ENCODE results near the gene SYNGR3.
A peak's percentile ranks its signal among the peaks of the same experiment; 100 is the strongest.

The SYNGR3 gene

DNA sequence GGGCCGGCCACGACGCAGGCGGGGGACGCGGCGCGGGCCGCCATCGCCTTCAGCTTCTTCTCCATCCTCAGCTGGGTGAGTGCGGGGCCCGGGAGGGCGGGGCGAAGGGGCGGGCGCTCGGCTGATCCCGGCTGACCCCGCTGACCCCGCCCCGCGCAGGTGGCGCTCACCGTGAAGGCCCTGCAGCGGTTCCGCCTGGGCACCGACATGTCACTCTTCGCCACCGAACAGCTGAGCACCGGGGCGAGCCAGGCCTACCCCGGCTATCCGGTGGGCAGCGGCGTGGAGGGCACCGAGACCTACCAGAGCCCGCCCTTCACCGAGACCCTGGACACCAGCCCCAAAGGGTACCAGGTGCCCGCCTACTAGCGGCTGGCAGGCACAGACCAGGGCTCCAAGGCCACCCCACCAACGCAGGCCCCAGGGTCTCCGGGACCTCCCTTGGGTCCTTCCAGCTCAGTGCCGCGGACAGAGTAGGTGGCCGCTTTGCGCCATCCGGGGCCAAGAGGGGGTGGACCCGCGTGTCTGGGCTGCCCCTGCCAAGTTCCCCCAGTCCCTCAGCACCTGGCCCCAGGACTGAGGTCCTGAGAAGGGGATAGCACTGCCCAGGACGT is 3.0 kb downstream of the SYNGR3 start:
- no peak for DNase-seq (ENCODE audit: low read depth in 3 of 3)

DNA sequence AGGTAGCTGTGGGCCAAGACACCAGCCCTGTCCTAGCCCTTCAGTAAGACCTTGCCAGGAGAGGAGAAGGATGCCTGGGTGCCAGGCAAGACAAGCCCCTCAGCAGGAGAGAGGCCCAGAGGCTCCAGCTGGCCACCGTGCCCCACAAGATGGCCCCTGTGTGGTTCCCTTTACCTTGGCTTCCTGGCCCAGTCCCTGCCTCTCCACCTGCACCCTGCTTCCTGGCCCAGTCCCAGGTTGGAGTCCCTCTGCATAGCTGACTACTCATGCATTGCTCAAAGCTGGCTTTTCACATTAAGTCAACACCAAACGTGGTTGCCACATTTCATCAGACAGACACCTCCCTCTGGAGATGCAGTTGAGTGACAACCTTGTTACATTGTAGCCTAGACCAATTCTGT is 4.0 kb downstream of the SYNGR3 start:
- DNase-seq (ENCODE audit: low read depth in 3 of 3) = no peak

DNA sequence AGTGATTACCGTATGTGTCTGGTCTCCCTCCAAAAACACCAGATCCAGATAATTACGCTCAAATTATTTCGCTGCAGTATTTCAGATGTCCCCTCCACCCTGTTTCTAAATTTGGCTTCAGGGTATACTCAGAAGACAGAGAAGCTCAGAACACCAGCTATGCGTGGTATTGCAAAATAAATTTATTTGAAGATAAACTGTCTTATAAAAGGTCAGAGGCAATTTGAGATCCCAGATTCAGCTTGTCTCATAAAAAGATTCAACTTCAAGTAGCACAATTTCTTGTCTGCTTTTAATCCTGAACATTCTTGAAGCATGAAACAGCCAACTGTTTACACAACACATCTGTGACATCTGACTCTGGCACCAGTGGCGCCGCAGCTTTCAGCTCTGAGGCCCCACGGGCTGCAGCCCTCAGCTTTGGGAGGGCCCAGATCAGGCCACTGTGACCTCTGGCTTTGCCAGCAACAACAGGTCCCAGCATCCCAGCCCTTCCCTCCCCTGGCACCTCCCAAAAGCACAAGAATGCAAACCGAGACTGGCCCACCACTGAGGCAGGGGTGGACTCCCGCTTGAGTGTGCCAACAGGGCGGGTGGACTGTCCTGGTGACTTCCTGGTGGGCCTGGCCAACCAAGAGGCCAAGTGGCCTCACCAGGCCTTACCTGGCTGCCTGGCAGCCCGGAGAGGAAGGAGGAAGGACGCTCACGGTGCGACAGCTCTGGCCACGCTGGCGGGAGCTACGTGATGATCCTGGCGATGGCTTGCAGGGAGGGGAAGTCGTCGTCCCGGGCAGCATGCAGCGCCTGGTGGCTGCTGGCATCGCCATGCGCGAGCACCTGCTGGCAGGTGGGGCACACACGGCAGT is 8.0 kb downstream of the SYNGR3 start:
- DNase-seq (ENCODE audit: low read depth in 3 of 3) = no peak

DNA sequence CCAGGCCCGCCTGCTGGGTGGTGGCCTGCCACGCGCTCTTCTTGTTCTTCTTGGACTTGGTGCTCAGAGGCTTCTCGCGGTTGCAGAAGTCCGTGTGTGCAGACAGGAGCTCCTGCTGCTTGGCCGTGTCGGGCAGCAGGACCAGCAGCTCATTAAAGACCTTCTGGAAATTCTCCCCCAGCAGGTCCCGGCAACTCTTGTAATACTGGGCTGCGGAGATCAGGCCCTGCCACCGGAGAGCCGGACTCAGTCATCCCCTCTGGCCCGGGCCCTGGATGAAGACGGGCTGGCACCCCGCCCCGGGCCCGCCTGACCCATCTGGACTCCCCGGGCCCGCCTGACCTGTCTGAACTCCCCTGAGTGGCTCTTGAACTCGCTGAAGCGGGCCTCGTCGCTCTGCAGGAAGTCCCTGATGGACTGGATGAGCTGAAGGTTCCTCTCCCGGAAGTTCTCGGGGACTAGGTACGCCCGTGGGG is 8.6 kb downstream of the SYNGR3 start:
- no peak for DNase-seq (ENCODE audit: low read depth in 3 of 3)

DNA sequence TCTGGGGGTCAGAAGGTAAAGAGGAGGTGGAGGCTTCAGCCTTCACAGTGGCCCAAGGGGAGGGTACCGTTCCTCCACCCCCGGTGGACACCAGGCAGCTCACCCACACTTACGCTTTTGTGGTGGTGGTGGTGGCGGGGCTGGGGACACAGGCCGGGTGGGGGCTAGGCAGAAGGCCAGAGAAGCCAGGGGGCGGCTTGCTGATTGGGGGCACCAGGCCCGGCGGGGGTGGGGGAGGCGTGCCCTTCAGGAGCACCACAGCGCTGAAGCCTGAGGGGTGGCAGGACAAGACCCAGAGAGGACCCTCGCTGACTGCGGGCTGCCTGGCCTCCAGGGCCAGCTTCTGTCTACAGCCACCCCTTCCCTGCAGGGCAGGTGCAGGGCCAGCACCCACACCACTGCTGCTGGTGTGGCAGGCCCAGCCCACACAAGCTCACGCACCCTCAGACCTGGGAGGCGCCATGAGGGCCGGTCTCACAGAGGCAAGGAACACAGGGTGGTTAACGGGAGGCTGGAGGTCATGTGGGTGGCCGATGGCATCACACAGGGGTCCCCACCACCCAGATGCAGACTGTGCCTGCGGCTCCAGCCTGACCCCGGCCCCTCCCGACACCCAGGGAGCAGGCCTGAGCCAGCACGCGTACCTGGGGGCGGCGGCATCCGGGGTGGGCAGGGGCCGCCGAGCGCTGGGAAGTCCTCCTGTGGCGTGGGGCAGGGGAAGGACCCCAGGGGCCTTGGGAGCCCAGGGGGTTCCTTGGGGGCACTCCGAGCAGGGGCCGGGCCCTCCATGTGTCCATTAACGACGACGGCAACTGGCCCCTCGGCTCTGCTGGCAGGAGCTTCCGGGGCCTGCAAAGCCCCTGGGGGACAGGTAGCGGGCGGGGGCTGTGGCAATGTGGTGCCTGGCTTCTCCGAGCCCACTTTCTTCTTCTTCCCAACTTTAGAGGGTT is 9.4 kb downstream of the SYNGR3 start:
- DNase-seq (ENCODE audit: low read depth in 3 of 3) = no peak

DNA sequence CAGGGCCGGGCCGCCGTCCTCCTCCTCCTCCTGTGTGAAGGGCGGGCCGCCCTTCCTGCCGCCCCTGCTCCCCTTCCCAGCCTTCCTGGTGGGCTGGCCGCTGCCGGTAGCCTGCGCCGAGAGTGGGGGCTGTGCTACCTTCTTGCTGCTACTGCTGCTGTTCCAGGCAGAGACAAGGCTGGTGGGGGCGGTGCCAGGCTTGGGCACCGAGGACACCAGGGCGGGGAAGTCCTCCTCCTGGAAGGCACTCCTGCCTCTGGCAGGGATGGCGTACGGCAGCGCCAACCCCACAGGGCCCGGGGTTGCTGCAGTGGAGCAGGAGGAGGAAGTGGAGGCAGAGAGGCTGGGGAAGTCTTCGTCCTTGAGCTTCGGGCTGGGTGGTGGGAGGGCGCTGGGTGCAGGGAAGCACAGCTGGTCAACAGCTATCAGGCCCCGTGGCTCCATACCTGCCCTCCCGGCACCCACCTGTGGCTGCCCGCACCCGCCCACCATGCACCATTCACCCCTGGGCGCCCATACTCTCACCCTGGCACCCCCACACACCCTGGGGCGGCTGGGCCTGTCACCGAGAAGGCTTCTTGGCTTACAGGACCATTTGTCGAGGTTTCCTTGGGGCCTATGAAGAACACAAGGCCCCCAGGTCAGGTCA is 10.2 kb downstream of the SYNGR3 start:
- no peak for DNase-seq (ENCODE audit: low read depth in 3 of 3)

DNA sequence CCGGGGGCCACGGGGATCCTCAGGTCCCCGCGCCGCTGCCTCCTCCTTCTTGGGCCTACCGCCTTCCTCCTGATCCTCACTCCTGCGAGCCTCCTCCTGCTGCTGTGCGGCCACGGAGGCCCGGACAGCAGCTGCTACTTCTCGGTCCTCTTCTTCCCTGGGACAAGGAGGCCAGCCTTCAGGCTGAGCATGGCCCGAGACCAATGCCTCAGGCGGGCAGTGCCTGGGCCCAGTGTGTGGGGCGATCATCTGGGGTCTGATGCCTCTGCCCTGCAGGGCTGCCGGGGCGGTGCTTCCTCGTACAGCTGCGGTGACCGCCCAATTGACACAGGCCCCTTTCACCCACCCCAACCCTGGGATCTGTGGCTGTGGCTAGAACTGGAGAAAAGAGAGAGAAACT is 11.3 kb downstream of the SYNGR3 start:
- no peak for DNase-seq (ENCODE audit: low read depth in 3 of 3)

DNA sequence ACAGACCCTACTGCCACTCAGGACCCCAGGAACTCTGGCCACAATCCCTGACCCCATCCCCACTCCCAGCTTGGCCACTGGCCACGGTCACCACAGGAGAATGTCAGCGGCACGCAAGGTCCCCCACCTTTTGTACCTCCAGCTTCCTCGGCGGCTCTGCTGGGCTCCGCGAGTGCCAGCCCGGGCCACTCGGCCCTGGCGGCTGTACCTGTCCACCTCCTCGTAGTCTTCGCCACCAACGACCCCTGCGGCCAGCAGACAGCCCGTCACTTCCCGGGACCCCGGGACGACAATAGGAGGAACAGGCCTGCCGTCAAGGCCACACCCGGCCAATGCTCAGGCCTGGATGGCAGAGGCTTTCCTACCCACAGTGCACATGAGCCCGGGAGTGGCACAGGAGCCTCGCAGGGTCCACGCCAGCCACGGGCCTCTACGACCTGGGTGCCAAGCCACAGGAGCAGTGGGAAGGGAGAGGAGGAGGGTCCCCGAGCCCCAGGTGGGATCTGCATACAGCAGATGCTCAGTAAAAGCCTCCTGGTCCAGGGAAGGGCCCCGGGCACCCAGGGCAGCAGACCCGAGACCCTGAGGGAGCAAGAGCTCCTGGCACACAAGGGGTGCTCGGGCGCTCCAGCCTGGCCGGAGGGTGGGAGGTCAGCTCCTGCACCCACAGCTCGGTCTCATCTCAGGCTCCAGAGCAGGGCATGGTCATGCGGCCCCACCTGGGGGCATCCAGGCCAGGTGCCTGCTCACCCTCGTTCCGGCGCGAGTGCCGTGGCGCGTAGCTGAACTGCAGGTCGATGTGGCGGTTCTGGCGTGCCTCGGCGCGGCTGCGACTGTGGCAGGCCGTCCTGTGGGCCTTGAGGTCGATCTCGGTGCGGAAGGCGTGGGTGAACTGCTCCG is 11.9 kb downstream of the SYNGR3 start:
- no peak for DNase-seq (ENCODE audit: low read depth in 3 of 3)

DNA sequence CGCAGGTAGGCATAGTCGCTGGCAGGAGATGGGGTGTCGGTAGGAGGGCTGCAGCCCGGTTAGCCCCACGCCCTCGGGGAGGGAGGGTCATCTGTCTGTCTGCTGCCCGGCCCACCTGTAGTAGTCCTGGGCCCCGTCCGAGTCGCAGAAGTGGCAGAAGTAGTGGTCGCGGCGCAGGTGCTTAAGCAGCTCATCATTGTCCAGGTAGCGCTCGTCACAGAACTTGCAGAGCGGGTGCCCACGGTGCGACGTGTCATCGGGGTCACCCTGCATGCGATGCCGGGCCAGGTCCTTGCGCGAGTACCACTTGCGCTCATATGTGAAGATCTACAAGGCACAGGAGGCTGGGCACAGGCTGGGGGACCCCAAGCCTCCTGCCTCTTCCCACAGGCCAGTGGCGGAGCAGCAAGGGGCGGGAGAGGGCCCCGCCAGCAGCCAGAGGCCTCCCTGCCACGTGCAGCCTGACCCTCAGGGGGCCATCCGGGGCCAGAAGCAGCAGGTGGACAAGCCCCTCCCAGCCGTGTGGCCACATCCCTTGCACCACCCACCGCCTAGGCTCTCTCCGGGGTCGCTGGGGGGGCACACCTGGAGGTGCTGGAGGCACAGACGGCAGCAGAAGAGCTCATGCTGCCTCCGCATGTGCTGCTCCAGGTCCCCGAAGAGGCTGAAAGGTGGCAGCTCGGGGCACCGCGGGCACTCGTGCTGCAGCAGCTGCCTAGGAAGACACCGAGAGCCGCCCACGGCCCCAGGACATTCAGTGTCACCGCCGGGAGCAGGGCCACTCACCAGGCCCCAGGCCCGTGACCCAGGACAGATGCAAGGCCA is 12.8 kb downstream of the SYNGR3 start:
- no peak for DNase-seq (ENCODE audit: low read depth in 3 of 3)

DNA sequence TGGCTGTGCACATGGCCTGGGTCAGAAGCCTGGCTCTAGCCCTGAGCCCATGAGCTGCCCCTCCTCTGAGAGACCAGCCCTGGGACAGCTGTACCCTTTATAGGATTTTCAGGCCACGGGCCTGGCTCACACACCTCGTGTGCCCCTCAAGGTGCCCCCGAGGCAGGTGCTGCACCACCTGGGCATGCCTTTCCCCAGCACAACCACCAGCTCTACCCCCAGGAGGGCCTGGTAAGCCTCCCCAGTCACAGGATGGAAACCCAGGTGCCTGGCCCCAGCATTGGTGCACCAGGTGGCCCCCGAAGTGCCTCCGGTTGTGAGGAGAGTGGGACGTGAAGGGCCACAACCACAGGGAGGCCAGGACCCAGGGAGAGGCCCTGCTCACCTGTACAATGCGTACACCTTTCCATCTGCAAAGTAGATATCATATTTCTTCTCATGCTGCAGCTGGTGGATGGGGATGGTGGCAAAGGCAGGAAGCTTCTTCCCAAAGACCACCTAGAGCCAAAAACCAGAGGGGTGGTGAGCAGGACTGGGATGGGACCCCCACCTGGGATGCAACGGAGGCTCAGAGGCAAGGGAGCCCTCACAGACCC is 13.6 kb downstream of the SYNGR3 start:
- DNase-seq (ENCODE audit: low read depth in 3 of 3) = no peak

DNA sequence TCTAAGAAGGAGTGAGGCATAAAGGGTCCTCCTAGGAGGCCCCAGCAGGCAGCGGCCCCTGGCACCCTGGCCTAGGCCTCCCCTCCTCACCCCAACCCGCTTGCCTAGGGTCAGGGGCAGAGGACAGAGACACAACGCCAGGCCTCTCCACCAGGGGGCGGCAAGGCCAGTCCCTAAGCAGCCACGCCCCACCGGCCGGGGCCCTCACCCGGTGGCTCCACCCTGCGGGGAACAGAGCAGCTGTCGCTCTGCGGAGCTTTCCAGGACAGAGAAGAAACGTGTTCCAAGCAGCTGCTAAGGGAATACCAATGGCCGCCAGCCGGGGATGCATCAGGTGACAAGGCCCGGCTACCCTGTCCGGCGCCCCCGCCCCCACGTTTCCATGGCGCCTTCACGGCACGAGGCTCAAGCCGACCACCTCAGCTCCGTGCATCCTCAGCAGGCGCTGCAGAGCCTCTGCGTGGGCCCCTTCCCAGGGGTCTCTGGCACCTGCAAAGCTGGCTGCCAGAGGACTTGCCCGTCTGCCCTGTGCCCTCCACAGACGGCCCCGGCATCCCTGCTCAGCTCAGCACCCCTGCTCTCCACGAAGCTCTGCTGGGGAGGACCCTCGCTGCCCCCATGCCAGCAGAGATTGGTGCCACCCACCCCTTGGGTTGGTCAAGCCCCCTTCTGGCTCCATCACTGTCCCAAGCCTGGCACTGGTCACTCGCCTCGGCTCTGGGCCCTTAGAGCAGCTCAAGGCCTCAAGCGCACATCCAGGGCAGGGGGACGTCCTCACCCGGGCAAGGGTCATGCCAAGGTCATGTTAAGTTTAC is 14.3 kb downstream of the SYNGR3 start:
- peak; percentile 74 to 91 (median 79) for DNase-seq (ENCODE audit: low read depth in 3 of 3)

DNA sequence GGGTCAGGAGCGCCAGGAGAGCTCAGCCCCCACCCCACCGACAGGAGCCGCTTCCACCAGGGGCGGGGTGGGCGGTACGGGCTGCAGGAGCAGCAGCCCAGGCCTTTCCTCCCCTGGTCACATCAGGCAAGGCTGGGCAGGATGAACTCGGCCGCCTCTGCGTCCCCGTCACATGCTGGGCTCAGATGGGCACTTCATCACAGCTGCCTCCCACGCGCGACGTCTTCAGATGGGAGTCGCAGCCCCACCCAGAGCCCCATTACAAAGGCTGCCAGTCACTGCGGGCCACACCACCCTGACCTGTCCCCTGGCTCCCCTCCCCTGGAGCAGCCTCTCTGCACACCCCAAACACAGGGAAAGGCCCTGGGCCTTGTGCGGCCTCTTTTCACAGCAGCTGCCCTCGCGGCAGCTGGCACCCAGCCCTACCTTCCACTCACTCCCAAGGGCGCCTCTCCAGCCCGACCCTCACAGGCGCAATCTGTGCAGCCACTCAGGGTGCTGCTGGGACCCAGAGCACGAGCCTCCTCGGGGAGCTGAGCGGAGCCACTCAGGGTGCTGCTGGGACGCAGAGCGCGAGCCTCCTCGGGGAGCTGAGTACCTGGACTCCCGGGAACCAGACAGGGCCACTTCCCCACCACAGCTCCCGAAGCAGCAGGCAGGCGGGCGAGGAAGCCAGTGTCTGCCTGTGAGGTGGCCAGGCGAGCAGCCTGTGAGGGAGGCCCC is 15.2 kb downstream of the SYNGR3 start:
- DNase-seq (ENCODE audit: low read depth in 3 of 3) = no peak

DNA sequence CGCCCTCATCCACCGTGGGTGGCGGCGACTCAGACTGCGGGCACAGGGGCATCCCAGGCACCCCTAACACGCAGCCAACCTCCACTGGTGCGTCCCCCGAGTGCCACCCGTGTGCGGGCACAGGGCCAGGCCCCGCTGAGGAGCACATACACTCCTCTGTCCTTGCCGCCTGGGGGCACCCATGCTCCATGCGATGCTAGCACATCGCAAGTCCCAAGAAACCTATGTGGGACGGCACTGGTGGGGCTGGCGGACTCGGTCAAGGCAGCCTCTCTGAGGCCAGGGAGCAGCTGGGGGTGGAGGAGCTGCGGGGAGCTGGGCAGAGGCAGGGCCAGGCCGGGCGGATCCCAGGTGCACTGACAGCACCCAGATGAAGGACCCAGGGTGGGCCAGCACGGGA is 15.9 kb downstream of the SYNGR3 start:
- DNase-seq (ENCODE audit: low read depth in 3 of 3) = no peak

DNA sequence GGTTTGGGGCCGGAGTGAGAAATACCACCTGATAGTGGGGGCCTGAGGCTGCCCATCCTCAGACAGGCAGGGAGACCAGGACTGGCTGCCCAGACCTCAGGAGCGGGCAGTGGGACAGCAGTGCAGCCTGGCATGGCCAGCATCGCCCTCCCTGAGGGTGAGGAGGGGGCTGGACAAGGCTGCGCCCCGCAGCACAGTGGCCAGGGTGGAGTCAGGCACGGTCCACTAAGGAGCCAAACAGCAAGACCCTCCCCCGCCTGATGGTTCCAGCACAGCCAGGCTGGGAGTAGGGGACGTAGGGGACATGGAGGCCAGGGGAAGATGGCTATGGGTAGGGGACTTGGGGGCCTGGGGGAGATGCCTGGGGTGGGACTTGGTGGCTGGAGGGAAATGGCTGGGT is 16.5 kb downstream of the SYNGR3 start:
- DNase-seq (ENCODE audit: low read depth in 3 of 3) = no peak

DNA sequence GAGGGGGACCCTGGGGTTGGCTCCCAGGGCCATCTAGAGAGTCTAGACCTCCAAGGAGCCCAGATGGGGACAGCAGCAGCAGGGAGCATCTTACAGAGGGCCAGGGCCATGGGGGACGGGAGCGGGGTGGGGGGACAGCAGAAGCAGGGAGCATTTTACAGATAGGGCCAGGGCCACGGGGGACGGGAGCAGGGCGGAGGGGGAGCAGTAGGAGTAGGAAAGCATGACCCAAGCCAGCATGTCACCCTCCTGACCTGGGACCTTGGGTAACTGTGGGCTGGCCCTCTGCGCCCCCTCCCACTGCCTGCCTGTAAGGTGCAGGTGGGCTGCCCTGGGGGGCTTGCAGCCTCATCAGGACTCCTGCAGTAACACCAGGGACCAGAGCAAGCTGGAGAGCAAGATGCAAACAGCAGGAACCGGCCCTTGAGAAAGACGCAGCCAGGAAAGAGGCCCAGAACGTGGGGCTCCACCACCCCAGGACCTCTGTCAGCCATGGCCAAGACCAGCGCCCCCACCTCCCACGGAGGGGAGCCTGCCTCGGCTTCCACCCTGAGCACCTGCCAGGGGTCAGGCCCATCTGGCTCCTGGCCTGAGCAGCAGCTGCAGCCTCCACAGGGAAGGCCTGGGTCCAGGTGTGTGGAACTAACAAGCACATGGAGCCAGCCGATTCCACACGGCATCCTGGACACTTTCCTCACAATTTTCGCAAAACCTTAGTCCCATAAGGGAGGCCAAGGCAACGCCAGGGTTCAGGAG is 17.5 kb downstream of the SYNGR3 start:
- no peak for DNase-seq (ENCODE audit: low read depth in 3 of 3)

DNA sequence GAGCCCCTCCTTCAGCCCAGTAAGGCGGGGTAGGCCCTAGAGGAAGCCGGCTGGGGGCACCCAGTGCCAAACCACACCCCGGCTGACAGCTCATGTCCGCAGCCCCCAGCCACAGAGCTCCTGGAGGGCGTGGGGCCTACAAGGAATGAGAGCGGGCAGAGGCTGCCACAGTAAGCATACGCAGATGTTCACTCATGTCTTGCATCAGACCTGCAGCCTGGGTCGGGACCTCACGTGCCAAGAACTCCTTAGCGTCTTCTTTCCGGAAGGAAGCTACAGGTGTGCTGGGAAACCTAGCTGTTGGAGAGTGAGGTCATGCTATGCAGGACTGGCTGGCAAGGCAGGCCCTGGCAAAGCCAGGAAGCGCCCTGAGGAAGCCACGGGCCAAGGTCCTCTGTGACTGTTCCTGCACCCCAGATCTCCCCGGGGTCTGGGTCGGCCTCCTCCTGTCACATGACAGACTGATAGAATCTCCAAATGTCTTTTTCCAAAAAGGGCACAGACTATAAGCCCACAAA is 18.3 kb downstream of the SYNGR3 start:
- no peak for DNase-seq (ENCODE audit: low read depth in 3 of 3)
